Measurements from ENCODE around the gene GBF1.

GRCh38 chr10:102229810-102230263 lies 15.5 kb upstream of the GBF1 start:
- TF ChIP-seq TAF1 (IDR thresholded peaks at IDR 0.05; ENCODE audit: low read depth) (no peak), REST (IDR thresholded peaks at IDR 0.05; ENCODE audit: borderline replicate concordance) (no peak), CTCF (IDR thresholded peaks at IDR 0.05; ENCODE audit: poor library complexity, severe bottlenecking) (peak; percentile 98), EP300 (conservative IDR thresholded peaks at IDR 0.05; ENCODE audit: poor library complexity, severe bottlenecking) (no peak), EZH2 (IDR thresholded peaks at IDR 0.05; ENCODE audit: borderline replicate concordance, insufficient read depth, low read length, poor library complexity, severe bottlenecking) (no peak), POLR2AphosphoS5 (IDR thresholded peaks at IDR 0.05) (peak; percentile 6), MXI1 (conservative IDR thresholded peaks at IDR 0.05; ENCODE audit: poor library complexity, severe bottlenecking) (peak; percentile 67), SMC3 (conservative IDR thresholded peaks at IDR 0.05; ENCODE audit: poor library complexity) (peak; percentile 96)

Measured in neural cell (in vitro differentiated cells).